Nephron (organoid): ENCODE measurements around the gene SELENOO.

Experiments used
- H3K27ac Mint-ChIP-seq, 3 experiments: 2 replicates each; pipeline ENCODE4 v1.8.0; 2020; ENCODE audit warnings: mixed read lengths in 3 of 3, mild to moderate bottlenecking in 2 of 3, moderate library complexity in 1 of 3
- H3K27me3 Mint-ChIP-seq: 2 replicates; pipeline ENCODE4 v1.8.0; 2021; ENCODE audit warnings: low read depth, mild to moderate bottlenecking, moderate library complexity, mixed read lengths
- H3K36me3 Mint-ChIP-seq: 2 replicates; pipeline ENCODE4 v1.8.0; 2020; ENCODE audit warnings: low read depth, mixed read lengths
- H3K4me1 Mint-ChIP-seq: 2 replicates; pipeline ENCODE4 v1.8.0; 2020; ENCODE audit warnings: mixed read lengths
- H3K4me3 Mint-ChIP-seq, 3 experiments: 2 replicates each; pipeline ENCODE4 v1.8.0; 2020; ENCODE audit warnings: mild to moderate bottlenecking in 3 of 3, mixed read lengths in 3 of 3, moderate library complexity in 2 of 3
- H3K9me3 Mint-ChIP-seq: 2 replicates; pipeline ENCODE4 v1.8.0; 2020; ENCODE audit warnings: mixed read lengths
- CTCF ChIP-seq, 3 experiments: fragments of 200-600 bp; sonication (generic); IDR thresholded peaks; one replicate each; pipeline ENCODE4 v1.5.0; 2021; ENCODE audit warnings: antibody characterized with exemption in 3 of 3; ENCODE audit not compliant: unreplicated experiment in 3 of 3

SELENOO gene

DNA sequence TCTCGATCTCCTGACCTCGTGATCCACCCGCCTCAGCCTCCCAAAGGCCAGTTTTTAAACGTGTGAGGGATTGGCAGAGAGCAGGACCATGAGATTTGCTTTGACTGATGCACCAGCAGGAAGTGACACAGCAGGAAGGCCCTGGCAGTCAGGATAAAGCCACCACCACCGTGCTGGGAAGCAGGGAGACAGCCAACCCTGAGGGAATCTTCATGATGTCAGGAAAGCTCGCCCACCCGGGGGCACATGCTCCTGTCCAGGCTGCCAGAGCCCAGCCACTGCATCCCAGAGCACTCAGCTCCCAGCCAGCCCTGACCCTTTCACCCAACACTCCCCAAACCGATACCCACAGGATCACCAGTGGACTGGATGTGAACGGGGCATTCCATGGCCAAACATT is 37.9 kb downstream of the SELENOO start:
- Mint-ChIP-seq H3K4me1 (peaks cover 24% of the 10 kb centered on the region), H3K36me3 (peaks cover 7% of the 10 kb centered on the region), H3K9me3 (no peaks in the 10 kb centered on the region), H3K27me3 (no peaks in the 10 kb centered on the region), H3K27ac (no peak overlapping the region), H3K4me3 (no peak overlapping the region)
- no peak for TF ChIP-seq CTCF (IDR thresholded peaks at IDR 0.05; ENCODE audit: unreplicated experiment in 3 of 3)

- Mint-ChIP-seq H3K4me1 (peaks cover 24% of the 10 kb centered on the region), H3K27ac (peak overlapping the region; percentile 49 to 81 (median 66)), H3K36me3 (no peaks in the 10 kb centered on the region), H3K27me3 (no peaks in the 10 kb centered on the region), H3K9me3 (no peaks in the 10 kb centered on the region), H3K4me3 (peak overlapping the region; percentile 97 to 100 (median 99))
- TF ChIP-seq CTCF (IDR thresholded peaks at IDR 0.05; ENCODE audit: unreplicated experiment in 3 of 3): no peak
These were observed 41.7 kb downstream of the SELENOO start for GRCh38 chr22:50242406-50242949.

DNA sequence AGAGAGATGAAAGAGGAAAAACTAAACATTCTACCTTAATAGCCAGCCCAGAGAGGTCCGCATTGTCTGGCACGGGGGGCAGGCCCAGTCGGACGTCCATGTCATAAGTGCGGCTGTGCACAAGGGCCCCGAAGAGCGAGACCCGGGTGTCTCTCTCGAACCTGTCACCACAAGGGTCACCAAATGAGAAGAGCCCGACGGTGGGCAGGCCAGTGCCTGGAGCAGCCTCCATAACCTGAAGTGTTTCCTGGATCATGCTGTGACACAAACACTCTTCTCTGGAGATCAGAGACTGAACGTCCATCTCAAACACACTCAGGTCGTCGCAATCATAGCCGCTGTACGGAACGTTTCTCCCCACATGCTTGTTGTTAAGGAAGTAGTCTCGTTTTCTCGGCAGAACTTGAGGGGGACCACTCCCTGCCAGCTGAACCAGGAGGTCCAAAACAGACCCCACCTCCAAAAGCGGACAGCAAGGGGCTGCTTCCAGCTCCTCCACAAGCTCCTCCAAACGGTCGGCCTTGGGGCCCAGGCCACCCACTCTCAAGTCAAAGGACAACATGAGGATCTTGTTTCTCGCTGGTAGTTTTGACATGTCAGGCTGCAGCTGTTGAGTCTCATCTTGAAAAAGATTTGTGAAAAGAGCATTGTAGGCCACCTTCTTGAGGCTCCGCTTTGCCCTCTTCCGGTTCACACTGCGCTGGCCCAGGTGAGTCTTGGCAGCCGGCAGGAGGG is 43.0 kb downstream of the SELENOO start:
- H3K4me3 Mint-ChIP-seq: peak overlapping the region; percentile 97 to 100 (median 99)
- H3K9me3 Mint-ChIP-seq: no peaks in the 10 kb centered on the region
- H3K36me3 Mint-ChIP-seq: no peaks in the 10 kb centered on the region
- no peak for TF ChIP-seq CTCF (IDR thresholded peaks at IDR 0.05; ENCODE audit: unreplicated experiment in 3 of 3)
- H3K27me3 Mint-ChIP-seq: no peaks in the 10 kb centered on the region
- H3K4me1 Mint-ChIP-seq: peaks cover 23% of the 10 kb centered on the region
- H3K27ac Mint-ChIP-seq: peak overlapping the region; percentile 91 to 96 (median 95)

- Mint-ChIP-seq H3K4me3 (peak within 1 kb of the TSS; percentile 97 to 100 (median 99)), H3K27ac (peak within 1 kb of the TSS; percentile 91 to 96 (median 95)), H3K27me3 (no peaks in the 10 kb centered on the region), H3K36me3 (no peaks in the 10 kb centered on the region), H3K4me1 (peaks cover 23% of the 10 kb centered on the region), H3K9me3 (no peaks in the 10 kb centered on the region)
- peak; percentile 17 to 32 (median 28) for TF ChIP-seq CTCF (IDR thresholded peaks at IDR 0.05; ENCODE audit: unreplicated experiment in 3 of 3)
These were observed 43.8 kb downstream of the SELENOO start, which contains the start of gene TUBGCP6 for GRCh38 chr22:50244420-50245213. TUBGCP6 (minus strand) TSS chr22:50245023; CDS start chr22:50244459, 564 bp downstream.

GRCh38 chr22:50245214-50246072 is 44.6 kb downstream of the SELENOO start:
- Mint-ChIP-seq H3K27ac (peak overlapping the region; percentile 91 to 96 (median 95)), H3K9me3 (no peaks in the 10 kb centered on the region), H3K4me1 (peaks cover 23% of the 10 kb centered on the region), H3K36me3 (no peaks in the 10 kb centered on the region), H3K27me3 (no peaks in the 10 kb centered on the region), H3K4me3 (peak overlapping the region; percentile 97 to 100 (median 99))
- no peak for TF ChIP-seq CTCF (IDR thresholded peaks at IDR 0.05; ENCODE audit: unreplicated experiment in 3 of 3)
